ENCODE measurements around the gene ADAM11. TPM values are rescaled to one million over a fixed set of nuclear protein-coding genes. Genes with fewer than 3 reads are reported as not detected.

ADAM11 gene
- total and polyA plus RNA-seq, 2 of the 8 experiments (the other 6 are each of a cell fraction or from before 2014, with no cell fraction given): 2.3 to 2.9 TPM

DNA sequence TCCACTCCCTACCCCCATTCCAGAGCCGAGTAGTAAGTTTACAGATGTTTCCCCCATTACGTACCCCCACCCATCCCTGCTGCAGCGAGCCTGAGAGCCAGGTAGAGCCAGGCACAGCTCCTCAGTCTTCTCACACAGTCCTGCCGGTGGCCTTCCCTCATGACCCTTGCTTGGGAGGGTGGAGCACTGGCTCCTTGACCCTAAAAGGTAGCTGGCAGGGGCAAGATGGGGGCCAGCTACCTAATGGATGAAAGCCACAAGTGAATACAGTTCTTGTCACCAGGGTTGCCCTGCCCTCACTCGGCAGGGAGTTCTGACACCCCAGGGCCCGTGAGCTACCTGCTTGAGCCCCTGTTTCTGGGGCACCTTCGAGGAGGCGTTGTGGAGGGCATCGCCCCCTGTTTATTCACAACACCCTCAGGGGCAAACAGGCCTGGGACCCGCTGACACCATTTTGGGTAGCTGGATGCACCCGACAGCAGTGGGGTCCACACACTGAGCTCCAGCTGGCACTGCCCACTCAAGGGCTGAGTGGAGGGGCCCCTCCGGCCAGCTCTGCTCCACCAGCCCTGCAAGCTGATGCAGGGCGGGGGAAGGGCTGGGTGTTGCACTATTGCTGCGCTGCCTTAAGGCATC is 22.2 kb downstream of the ADAM11 start:
- no peaks in the 10 kb centered on the region for H4K20me1 ChIP-seq (replicated peaks in 1 of 2; ENCODE audit: control insufficient read depth in 1 of 2, insufficient read depth in 2 of 2, low read length in 2 of 2)
- no peak for TF ChIP-seq KDM4A (IDR thresholded peaks at IDR 0.05; ENCODE audit: low read depth, low read length, severe bottlenecking)
- TF ChIP-seq EZH2 (IDR thresholded peaks at IDR 0.05; ENCODE audit: low read depth, low read length, severe bottlenecking): peak; percentile 2
- no peak for TF ChIP-seq KDM1A (IDR thresholded peaks at IDR 0.05; ENCODE audit: borderline replicate concordance, low read length)
- TF ChIP-seq EP300 (IDR thresholded peaks at IDR 0.05; ENCODE audit: borderline replicate concordance in 1 of 2, low read depth in 2 of 2, low read length in 2 of 2): no peak
- no peak overlapping the region for H2BK120ac ChIP-seq (replicated peaks; ENCODE audit: low read depth, low read length)
- no peak overlapping the region for H3K27ac ChIP-seq (ENCODE audit: low read depth, low read length)
- no peak overlapping the region for H4K5ac ChIP-seq (ENCODE audit: insufficient read length, low read depth, low read length)
- H2AFZ ChIP-seq (ENCODE audit: low read length): no peak overlapping the region
- no peak overlapping the region for H2BK5ac ChIP-seq (ENCODE audit: low read depth, low read length)
- ChIA-PET POLR2A (ENCODE audit: partially characterized antibody) (interaction anchor here (0.6 to 2.5 kb wide), 14 partner anchors 9 to 104 kb away, joined by 3 to 14 read pairs (median 3); partner anchors contain the start of gene GJC1), CTCF (ENCODE audit: partially characterized antibody) (interaction anchor here (0.5 to 26.7 kb wide), 14 partner anchors 10 to 419 kb away, joined by 3 to 577 read pairs (median 6); partner anchors contain the start of gene HIGD1B)
- no peak overlapping the region for H3K56ac ChIP-seq (replicated peaks; ENCODE audit: insufficient read length, low read depth, low read length)
- H3K18ac ChIP-seq (ENCODE audit: extremely low read depth, low read length): 0 out of 2 replicates have a peak overlapping the region, but pooled peaks have one; percentile 64
- H3K27me3 ChIP-seq (replicated peaks in 1 of 4; ENCODE audit: control insufficient read depth in 3 of 4, extremely low read depth in 1 of 4, insufficient read depth in 3 of 4, low read length in 3 of 4): peaks cover 3 to 18% (median 12%) of the 10 kb centered on the region in 4 experiments; a peak in 6 of 7 replicates
- H3K4ac ChIP-seq (replicated peaks; ENCODE audit: insufficient read length, low read depth, low read length): peak overlapping the region; percentile 44
- H3K4me3 ChIP-seq (ENCODE audit: extremely low read depth in 1 of 4, insufficient read depth in 2 of 4, low read depth in 3 of 4, low read length in 4 of 4): no peak overlapping the region
- peak overlapping the region; percentile 68; the same call in 1 of the 2 replicates for H2BK12ac ChIP-seq (ENCODE audit: low read depth, low read length)
- no peaks in the 10 kb centered on the region; the same call in 1 of the 2 replicates for H3K23me2 ChIP-seq (ENCODE audit: low read depth, low read length)
- no peaks in the 10 kb centered on the region for H3K9me3 ChIP-seq (ENCODE audit: insufficient read depth in 2 of 2, low read depth in 1 of 2, low read length in 1 of 2)
- no peaks in the 10 kb centered on the region for H3K36me3 ChIP-seq (ENCODE audit: control insufficient read depth in 2 of 4, insufficient read depth in 4 of 4, low read length in 3 of 4)
- no peak overlapping the region for H3K9ac ChIP-seq (replicated peaks in 1 of 4; ENCODE audit: extremely low read depth in 1 of 4, low read depth in 3 of 4, low read length in 3 of 4)
- H3K4me1 ChIP-seq (replicated peaks in 1 of 4; ENCODE audit: control insufficient read depth in 3 of 4, insufficient read depth in 4 of 4, low read length in 3 of 4): peaks cover 0 to 26% (median 18%) of the 10 kb centered on the region in 4 experiments; a peak in 6 of 7 replicates
- no peak overlapping the region for H3K14ac ChIP-seq (ENCODE audit: insufficient read length)
- no peak overlapping the region; the same call in 1 of the 2 replicates for H2BK15ac ChIP-seq (ENCODE audit: low read length)
- FAIRE-seq: no peak
- no peak for DNase-seq (ENCODE audit: low read depth in 1 of 2, low spot score in 2 of 2)
- no peak overlapping the region for H3K4me2 ChIP-seq (ENCODE audit: insufficient read depth in 1 of 2, low read depth in 2 of 2, low read length in 2 of 2)
- H2AK5ac ChIP-seq (ENCODE audit: low read depth, low read length): no peak overlapping the region
- H3K79me1 ChIP-seq (ENCODE audit: low read depth, low read length): no peaks in the 10 kb centered on the region
- 92% methylated on average over 13 of the region's 14 CpGs; no CpG with 5 or more reads in 1 of the 2 experiments for WGBS, 2 experiments (ENCODE audit: extremely low coverage in 1 of 2, insufficient coverage in 1 of 2, insufficient read length in 1 of 2, insufficient replicate concordance in 2 of 2, low coverage in 1 of 2, low lambda C conversion rate in 2 of 2, missing lambda C conversion rate in 1 of 2)
- no peak overlapping the region for H4K8ac ChIP-seq (ENCODE audit: extremely low read depth, insufficient read depth, low read length)
- H3K79me2 ChIP-seq (ENCODE audit: control insufficient read depth in 1 of 2, insufficient read depth in 2 of 2, low read length in 2 of 2): no peaks in the 10 kb centered on the region
- H3K23ac ChIP-seq (ENCODE audit: insufficient read length): no peak overlapping the region
- peak overlapping the region; percentile 96; the same call in 1 of the 2 replicates for H2BK20ac ChIP-seq (ENCODE audit: low read length)
- H4K91ac ChIP-seq (replicated peaks; ENCODE audit: insufficient read length, low read length): peak overlapping the region; percentile 87

Data from H1 (cell line).